NCI-H748 treated with DMSO at 0.1 percent for 48 hours (cell line): ENCODE results near the gene POU6F1.

Experiments used
- DNase-seq: peaks from one replicate; lab custom pipeline; 2025; lab: John Stamatoyannopoulos, UW

The POU6F1 gene

GRCh38 chr12:51160814-51161459 is 56.9 kb downstream of the POU6F1 start:
- DNase-seq: no peak

DNA sequence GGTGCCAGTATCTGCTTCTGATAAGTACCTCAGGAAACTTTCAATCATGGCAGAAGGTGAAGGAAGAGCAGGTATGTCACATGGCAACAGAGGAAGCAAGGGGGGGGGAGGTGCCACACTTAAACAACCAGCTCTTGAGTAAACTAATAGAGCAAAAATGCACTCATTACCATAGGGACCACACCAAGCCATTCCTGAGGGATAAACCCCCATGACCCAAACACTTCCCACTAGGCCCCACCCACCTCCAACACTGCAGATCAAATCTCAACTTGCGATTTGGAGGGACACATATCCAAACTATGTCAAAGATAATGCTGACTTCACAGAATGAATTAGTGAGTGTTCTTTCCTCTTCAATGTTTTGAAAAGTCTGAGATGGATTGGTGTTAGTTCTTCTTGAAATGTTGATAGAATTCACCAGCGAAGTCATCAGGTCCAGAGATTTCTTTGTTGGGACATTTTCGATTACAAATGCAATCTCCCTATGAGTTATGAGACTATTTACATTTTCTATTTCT is 61.6 kb downstream of the POU6F1 start:
- no peak for DNase-seq

DNA sequence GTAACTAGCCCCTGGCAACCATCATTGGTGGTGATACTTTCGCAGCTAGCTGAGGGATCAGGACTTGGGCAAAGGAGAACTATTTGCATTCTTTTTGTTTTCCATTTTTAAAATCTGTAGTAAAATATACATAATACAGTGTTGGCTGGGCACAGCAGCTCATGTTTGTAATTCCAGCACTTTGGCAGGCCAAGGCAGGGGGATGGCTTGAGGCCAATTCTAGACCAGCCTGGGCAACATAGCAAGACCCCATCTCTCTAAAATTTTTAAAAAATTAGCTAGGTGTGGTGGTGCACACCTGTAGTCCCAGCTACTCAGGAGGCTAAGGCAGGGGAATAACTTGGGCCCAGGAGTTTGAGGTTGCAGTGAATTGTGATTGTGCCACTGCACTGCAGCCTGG is 64.9 kb downstream of the POU6F1 start:
- no peak for DNase-seq

- no peak for DNase-seq
Observed at GRCh38 chr12:51150777-51151176, 67.1 kb downstream of the POU6F1 start.

DNA sequence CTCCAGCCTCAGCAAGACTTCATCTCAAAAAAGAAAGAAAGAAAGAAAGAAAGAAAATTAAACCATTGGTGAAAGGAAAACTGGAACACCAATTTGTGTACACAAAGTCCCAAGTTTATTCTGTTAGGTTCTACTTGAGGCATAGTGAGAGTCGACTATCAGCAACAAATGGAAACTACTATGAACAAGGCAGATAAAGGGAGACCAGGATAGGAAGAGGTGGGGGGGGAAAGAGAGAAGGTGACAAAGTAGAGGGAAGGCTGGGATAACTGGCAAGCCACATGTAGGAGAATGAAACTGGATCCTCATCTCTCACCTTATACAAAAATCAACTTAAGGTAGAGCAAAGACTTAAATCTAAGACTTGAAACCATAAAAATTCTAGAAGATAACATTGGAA is 70.6 kb downstream of the POU6F1 start:
- no peak for DNase-seq

DNA sequence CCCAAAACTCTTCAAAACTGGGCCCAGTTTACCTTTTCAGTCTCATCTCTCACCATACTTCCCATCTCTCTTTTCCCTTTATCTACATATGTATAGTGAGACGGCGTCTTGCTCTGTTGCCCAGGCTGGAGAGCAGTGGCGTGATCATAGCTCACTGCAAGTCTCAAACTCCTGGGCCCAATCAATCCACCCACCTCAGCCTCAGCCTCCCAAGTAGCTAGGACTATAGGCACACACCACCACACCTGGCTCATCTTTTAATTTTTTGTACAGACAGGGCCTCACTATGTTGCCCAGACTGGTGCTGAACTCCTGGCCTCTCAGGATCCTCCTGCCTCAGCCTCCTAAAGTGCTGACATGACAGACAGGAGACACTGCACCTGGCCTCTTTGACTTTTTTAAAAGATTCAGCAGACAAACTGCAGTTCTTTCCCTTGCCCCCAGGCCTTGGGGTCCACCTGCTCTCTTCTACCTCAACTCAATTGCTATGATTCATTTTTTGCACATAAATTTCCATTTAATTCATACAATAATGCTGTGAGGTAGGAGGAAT is 78.5 kb downstream of the POU6F1 start:
- no peak for DNase-seq
